Activated CD4-positive, alpha-beta T cell treated with anti-CD3 and anti-CD28 coated beads, Interleukin-2, amount 10 ng/mL, durations not matched to agents 7 days and 5 days (primary cell): Measurements from ENCODE around the gene SUMF1. TPM values are rescaled to one million over a fixed set of nuclear protein-coding genes. Genes with fewer than 3 reads are reported as not detected.

Source experiments
- CTCF ChIA-PET: fragments of 350-600 bp; sonication (Branson Sonifier 250); formaldehyde crosslinking; loops from one replicate; lab custom pipeline; 2021; ENCODE audit warnings: antibody characterized with exemption; lab: Charles Lee
- POLR2A ChIA-PET: fragments of 350-600 bp; sonication (Branson Sonifier 250); formaldehyde crosslinking; loops from one replicate; lab custom pipeline; 2021; ENCODE audit warnings: antibody characterized with exemption; lab: Charles Lee
- DNase-seq: peaks from one replicate; pipeline ENCODE4 v3.0.0-alpha.2; 2020
- H3K27ac Mint-ChIP-seq: one replicate; pipeline ENCODE4 v1.8.0; 2021; ENCODE audit warnings: mild to moderate bottlenecking, moderate library complexity, mixed read lengths
- H3K27me3 Mint-ChIP-seq: one replicate; pipeline ENCODE4 v1.8.0; 2021; ENCODE audit warnings: mixed read lengths
- H3K36me3 Mint-ChIP-seq: one replicate; pipeline ENCODE4 v1.8.0; 2021; ENCODE audit warnings: low read depth, mixed read lengths
- H3K4me1 Mint-ChIP-seq: one replicate; pipeline ENCODE4 v1.8.0; 2021; ENCODE audit warnings: mixed read lengths
- H3K4me3 Mint-ChIP-seq: one replicate; pipeline ENCODE4 v1.8.0; 2021; ENCODE audit warnings: mild to moderate bottlenecking, moderate library complexity, mixed read lengths
- H3K9me3 Mint-ChIP-seq: one replicate; pipeline ENCODE4 v1.8.0; 2021; ENCODE audit warnings: mixed read lengths
- total RNA-seq, 2 experiments: library from RNA; stranded (reverse); gene quantifications; one replicate each; pipeline ENCODE4 v1.2.3, GENCODE V29; 2021

SUMF1 gene
- total RNA-seq, 2 experiments from 2014 or later, result 6.2 to 9.0 TPM

- POLR2A ChIA-PET, result no interaction called here
- no peaks in the 10 kb centered on the region for H3K9me3 Mint-ChIP-seq
These were observed 48.9 kb downstream of the SUMF1 start for GRCh38 chr3:4418156-4418555.

GRCh38 chr3:4417449-4417848 lies 49.6 kb downstream of the SUMF1 start:
- no peaks in the 10 kb centered on the region for H3K27me3 Mint-ChIP-seq
- H3K4me1 Mint-ChIP-seq, result peaks cover 6% of the 10 kb centered on the region
- DNase-seq, result no peak
- H3K9me3 Mint-ChIP-seq, result no peaks in the 10 kb centered on the region
- H3K4me3 Mint-ChIP-seq, result no peak overlapping the region
- CTCF ChIA-PET, result interaction anchor here (1.6 kb wide), 1 partner anchor 11 kb away, joined by 3 read pairs; no protein-coding TSS in a partner anchor
- peaks cover 7% of the 10 kb centered on the region for H3K36me3 Mint-ChIP-seq
- POLR2A ChIA-PET, result no interaction called here
- no peak overlapping the region for H3K27ac Mint-ChIP-seq

More at GRCh38 chr3:4418156-4418555, 48.9 kb downstream of the SUMF1 start:
- Mint-ChIP-seq H3K36me3 (peaks cover 7% of the 10 kb centered on the region), H3K4me3 (no peak overlapping the region), H3K4me1 (peaks cover 6% of the 10 kb centered on the region), H3K27ac (no peak overlapping the region), H3K27me3 (no peaks in the 10 kb centered on the region)
- CTCF ChIA-PET, result interaction anchor here (1.6 kb wide), 1 partner anchor 10 kb away, joined by 3 read pairs; no protein-coding TSS in a partner anchor
- no peak for DNase-seq

DNA sequence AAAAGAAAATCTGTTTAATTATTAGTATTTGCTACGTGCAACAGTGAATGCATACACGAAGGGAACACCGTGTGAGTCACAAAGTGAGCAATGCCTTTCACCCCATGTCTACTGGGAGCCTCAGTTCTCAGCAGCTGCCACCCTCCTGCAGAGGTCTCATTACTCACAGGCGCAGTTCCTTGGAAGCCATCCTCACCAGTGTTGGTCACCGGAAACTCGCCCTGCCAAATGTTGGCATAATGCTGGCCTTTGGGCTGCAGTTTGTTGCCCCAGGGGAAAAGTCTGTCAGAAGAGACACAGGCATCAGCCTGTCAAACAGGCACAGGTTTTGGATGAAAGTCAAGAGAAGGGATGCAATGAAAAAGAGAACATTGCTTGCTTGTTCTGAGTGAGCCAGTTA lies 50.1 kb downstream of the SUMF1 start:
- DNase-seq, result no peak
- peaks cover 6% of the 10 kb centered on the region for H3K4me1 Mint-ChIP-seq
- H3K27ac Mint-ChIP-seq, result no peak overlapping the region
- ChIA-PET CTCF (interaction anchor here (0.8 to 1.6 kb wide), 2 partner anchors 11 to 16 kb away, joined by 3 read pairs; no protein-coding TSS in a partner anchor), POLR2A (no interaction called here)
- no peak overlapping the region for H3K4me3 Mint-ChIP-seq
- H3K27me3 Mint-ChIP-seq, result no peaks in the 10 kb centered on the region
- peaks cover 11% of the 10 kb centered on the region for H3K36me3 Mint-ChIP-seq
- no peaks in the 10 kb centered on the region for H3K9me3 Mint-ChIP-seq

GRCh38 chr3:4416427-4416945 lies 50.6 kb downstream of the SUMF1 start:
- Mint-ChIP-seq H3K9me3 (no peaks in the 10 kb centered on the region), H3K4me1 (peaks cover 3% of the 10 kb centered on the region), H3K27me3 (no peaks in the 10 kb centered on the region), H3K27ac (no peak overlapping the region), H3K4me3 (no peak overlapping the region), H3K36me3 (peaks cover 14% of the 10 kb centered on the region)
- POLR2A ChIA-PET, result no interaction called here
- no peak for DNase-seq
- CTCF ChIA-PET, result interaction anchor here (0.8 to 1.6 kb wide), 2 partner anchors 12 to 17 kb away, joined by 3 read pairs; no protein-coding TSS in a partner anchor

GRCh38 chr3:4413467-4413866 lies 53.6 kb downstream of the SUMF1 start:
- no peak for DNase-seq
- H3K36me3 Mint-ChIP-seq, result peaks cover 31% of the 10 kb centered on the region
- CTCF ChIA-PET, result interaction anchor here (0.9 to 1.4 kb wide), 3 partner anchors 12 to 63 kb away, joined by 3 to 4 read pairs (median 3); no protein-coding TSS in a partner anchor
- no peak overlapping the region for H3K27ac Mint-ChIP-seq
- no peaks in the 10 kb centered on the region for H3K27me3 Mint-ChIP-seq
- no peak overlapping the region for H3K4me3 Mint-ChIP-seq
- H3K4me1 Mint-ChIP-seq, result peaks cover 19% of the 10 kb centered on the region
- H3K9me3 Mint-ChIP-seq, result no peaks in the 10 kb centered on the region
- POLR2A ChIA-PET, result no interaction called here

- Mint-ChIP-seq H3K27me3 (no peaks in the 10 kb centered on the region), H3K4me3 (no peak overlapping the region), H3K4me1 (peaks cover 27% of the 10 kb centered on the region), H3K27ac (no peak overlapping the region), H3K36me3 (peaks cover 32% of the 10 kb centered on the region), H3K9me3 (no peaks in the 10 kb centered on the region)
- no peak for DNase-seq
- ChIA-PET CTCF (interaction anchor here (0.7 to 2.4 kb wide), 2 partner anchors 14 to 437 kb away, joined by 3 to 7 read pairs; no protein-coding TSS in a partner anchor), POLR2A (no interaction called here)
These were observed 55.2 kb downstream of the SUMF1 start for GRCh38 chr3:4411833-4412232.

- Mint-ChIP-seq H3K27ac (no peak overlapping the region), H3K9me3 (no peaks in the 10 kb centered on the region), H3K27me3 (no peaks in the 10 kb centered on the region), H3K4me3 (no peak overlapping the region), H3K4me1 (peaks cover 30% of the 10 kb centered on the region), H3K36me3 (peaks cover 32% of the 10 kb centered on the region)
- DNase-seq, result no peak
- CTCF ChIA-PET, result interaction anchor here (1.4 to 2.4 kb wide), 2 partner anchors 9 to 13 kb away, joined by 3 to 7 read pairs; no protein-coding TSS in a partner anchor
- POLR2A ChIA-PET, result no interaction called here
These were observed 55.8 kb downstream of the SUMF1 start for GRCh38 chr3:4411236-4411635.

DNA sequence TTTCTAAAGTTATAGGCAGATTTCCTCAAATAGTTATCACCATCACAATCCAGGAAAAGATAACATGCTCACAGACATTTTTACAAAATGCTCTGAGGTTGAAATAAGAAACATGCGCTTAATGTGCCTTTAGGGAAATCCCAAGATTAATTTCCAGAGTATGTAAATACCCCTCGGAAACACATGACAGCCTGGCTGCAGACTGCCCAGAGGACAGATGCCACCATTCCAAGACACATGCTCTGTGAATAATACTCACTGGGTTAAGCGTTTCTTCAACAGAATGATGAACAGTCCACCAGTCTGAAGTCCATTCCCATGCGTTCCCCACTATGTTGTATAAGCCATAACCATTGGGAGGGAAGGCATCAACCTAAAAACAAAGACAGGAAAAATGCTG lies 56.5 kb downstream of the SUMF1 start:
- H3K4me3 Mint-ChIP-seq, result no peak overlapping the region
- CTCF ChIA-PET, result interaction anchor here (0.6 to 2.4 kb wide), 3 partner anchors 8 to 812 kb away, joined by 3 to 7 read pairs (median 3); no protein-coding TSS in a partner anchor
- no peak for DNase-seq
- H3K36me3 Mint-ChIP-seq, result peaks cover 35% of the 10 kb centered on the region
- no peak overlapping the region for H3K27ac Mint-ChIP-seq
- no peaks in the 10 kb centered on the region for H3K27me3 Mint-ChIP-seq
- H3K4me1 Mint-ChIP-seq, result peaks cover 30% of the 10 kb centered on the region
- no peaks in the 10 kb centered on the region for H3K9me3 Mint-ChIP-seq
- POLR2A ChIA-PET, result no interaction called here

GRCh38 chr3:4409971-4410573 lies 57.0 kb downstream of the SUMF1 start:
- no peaks in the 10 kb centered on the region for H3K9me3 Mint-ChIP-seq
- ChIA-PET CTCF (interaction anchor here (0.6 to 2.4 kb wide), 4 partner anchors 8 to 812 kb away, joined by 3 to 7 read pairs (median 3); no protein-coding TSS in a partner anchor), POLR2A (interaction anchor here (0.6 kb wide), 1 partner anchor 63 kb away, joined by 3 read pairs; no protein-coding TSS in a partner anchor)
- H3K4me1 Mint-ChIP-seq, result peaks cover 30% of the 10 kb centered on the region
- H3K4me3 Mint-ChIP-seq, result no peak overlapping the region
- H3K27ac Mint-ChIP-seq, result peak overlapping the region; percentile 58
- peaks cover 33% of the 10 kb centered on the region for H3K36me3 Mint-ChIP-seq
- H3K27me3 Mint-ChIP-seq, result no peaks in the 10 kb centered on the region
- DNase-seq, result no peak

DNA sequence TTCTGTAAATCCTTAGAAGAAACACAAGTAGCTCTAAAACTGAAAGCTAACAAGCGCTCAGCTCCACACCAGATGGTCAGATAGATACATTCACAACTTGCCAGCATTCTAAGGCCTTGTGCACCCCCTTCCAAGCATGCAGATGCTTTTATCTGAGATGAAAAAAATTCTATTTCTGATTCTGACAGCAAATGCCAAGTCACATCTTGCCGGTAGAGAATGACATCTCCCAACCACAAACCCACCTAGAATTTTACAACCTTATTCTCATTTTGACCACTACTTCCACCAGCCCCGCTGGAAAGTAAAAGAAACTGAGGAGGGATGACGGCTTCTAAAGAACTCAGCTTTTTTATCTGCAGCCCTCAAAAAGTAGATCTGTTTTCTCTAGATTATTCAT lies 57.7 kb downstream of the SUMF1 start:
- peak overlapping the region; percentile 11 for H3K4me3 Mint-ChIP-seq
- POLR2A ChIA-PET, result interaction anchor here (0.6 kb wide), 1 partner anchor 63 kb away, joined by 3 read pairs; no protein-coding TSS in a partner anchor
- DNase-seq, result no peak

GRCh38 chr3:4408958-4409357 lies 58.1 kb downstream of the SUMF1 start:
- Mint-ChIP-seq H3K27ac (peak overlapping the region; percentile 21), H3K9me3 (no peaks in the 10 kb centered on the region), H3K27me3 (no peaks in the 10 kb centered on the region), H3K4me1 (peaks cover 30% of the 10 kb centered on the region), H3K36me3 (peaks cover 33% of the 10 kb centered on the region), H3K4me3 (no peak overlapping the region)
- no peak for DNase-seq
- ChIA-PET POLR2A (no interaction called here), CTCF (interaction anchor here (1.4 to 1.5 kb wide), 2 partner anchors 14 to 61 kb away, joined by 3 to 4 read pairs; no protein-coding TSS in a partner anchor)

More for the DNA sequence above, 57.7 kb downstream of the SUMF1 start:
- Mint-ChIP-seq H3K36me3 (peaks cover 33% of the 10 kb centered on the region), H3K27ac (peak overlapping the region; percentile 61), H3K9me3 (no peaks in the 10 kb centered on the region), H3K4me1 (peaks cover 30% of the 10 kb centered on the region), H3K27me3 (no peaks in the 10 kb centered on the region)
- CTCF ChIA-PET, result interaction anchor here (1.4 to 1.5 kb wide), 2 partner anchors 15 to 60 kb away, joined by 3 to 4 read pairs; no protein-coding TSS in a partner anchor

DNA sequence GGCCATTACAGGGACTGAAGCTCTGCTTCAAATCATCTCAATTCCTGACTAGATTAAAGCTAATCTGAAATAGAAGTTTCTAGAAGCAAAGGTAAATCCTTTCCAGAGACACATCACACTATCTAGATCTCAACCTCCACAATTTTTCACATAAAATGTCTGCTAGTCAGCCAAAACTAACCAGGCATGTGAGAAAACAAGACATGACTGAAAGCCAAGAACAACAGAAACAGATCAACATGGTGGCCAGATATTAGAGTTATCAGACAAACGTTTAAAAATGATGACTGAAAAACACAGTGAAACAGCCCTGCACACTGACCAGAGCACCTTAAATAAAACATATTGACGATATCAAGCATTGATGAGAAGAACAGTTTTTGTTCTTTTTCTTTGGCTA lies 59.1 kb downstream of the SUMF1 start:
- POLR2A ChIA-PET, result no interaction called here
- no peaks in the 10 kb centered on the region for H3K9me3 Mint-ChIP-seq
- CTCF ChIA-PET, result interaction anchor here (1.1 kb wide), 1 partner anchor 35 kb away, joined by 3 read pairs; no protein-coding TSS in a partner anchor
- no peak overlapping the region for H3K27ac Mint-ChIP-seq
- no peak overlapping the region for H3K4me3 Mint-ChIP-seq
- DNase-seq, result no peak
- peaks cover 37% of the 10 kb centered on the region for H3K36me3 Mint-ChIP-seq
- no peaks in the 10 kb centered on the region for H3K27me3 Mint-ChIP-seq
- peaks cover 30% of the 10 kb centered on the region for H3K4me1 Mint-ChIP-seq
